Left lung (tissue), 10 donors: Measurements from ENCODE around the gene ZNHIT1. TPM values are rescaled to one million over a fixed set of nuclear protein-coding genes. Genes with fewer than 3 reads are reported as not detected.

Experiments
- ATAC-seq: fragments of 200-7000 bp; cut with Tn5 transposase; one replicate; pipeline ENCODE4 v1.9.1; 2020; ENCODE audit warnings: moderate library complexity
- DNase-seq, 4 donors: peaks; one replicate each; pipeline ENCODE4 v3.0.0-alpha.2; 2013 to 2020
- H3K27ac ChIP-seq, 2 donors: fragments of 200-600 bp; sonication (generic) in 1 of 2; one replicate each; pipeline versions ENCODE4 v1.5.0 to v1.8.0; 2020 to 2021
- H3K27me3 ChIP-seq, 2 donors: fragments of 200-600 bp; sonication (generic) in 1 of 2; one replicate each; pipeline versions ENCODE4 v1.5.0 to v1.8.0; 2020 to 2021
- H3K36me3 ChIP-seq, 2 donors: fragments of 200-600 bp; sonication (generic) in 1 of 2; one replicate each; pipeline versions ENCODE4 v1.5.0 to v1.8.0; 2020 to 2021
- H3K4me1 ChIP-seq, 2 donors: fragments of 200-600 bp; one replicate each; pipeline ENCODE4 v1.8.0; 2021
- H3K4me3 ChIP-seq, 2 donors: fragments of 200-600 bp; sonication (generic) in 1 of 2; one replicate each; pipeline versions ENCODE4 v1.5.0 to v1.8.0; 2020 to 2021; ENCODE audit warnings: mild to moderate bottlenecking in 1 of 2
- H3K9me3 ChIP-seq, 2 donors: fragments of 200-600 bp; sonication (generic) in 1 of 2; one replicate each; pipeline versions ENCODE4 v1.5.0 to v1.8.0; 2020 to 2021
- intact Hi-C, 2 donors: fragments of 100-400 bp; cut with DNase I; formaldehyde crosslinking; loops; one replicate each; pipeline versions ENCODE4 v1.11.2 to v1.14.2; 2022
- polyA plus RNA-seq, 6 donors: library from polyadenylated mRNA; unstranded; fragments of 120-200 nt; gene quantifications; one replicate each; pipeline ENCODE4 v1.2.1, GENCODE V29; 2013; ENCODE audit not compliant: insufficient read length in 6 of 6
- total RNA-seq, 2 donors: library from RNA; stranded (reverse); fragmentation: NEBNext Ultra II Directional; extraction: Animal tissue kit (Norgen Biotek cat#: 25700); gene quantifications; one replicate each; pipeline ENCODE4 v1.2.1, GENCODE V29; 2021
- TF ChIP-seq, protein P1 (sequence below), 2 donors: fragments of 200-600 bp; sonication (generic) in 1 of 2; IDR thresholded peaks; one replicate each; pipeline versions ENCODE4 v1.5.0 to v1.8.0; 2021; ENCODE audit warnings: antibody characterized with exemption in 2 of 2
- donor health status: DM: no; HTN: yes; CAD: no.
- donor health status: DM: no; HTN: no; CAD: no.

The ZNHIT1 gene
- total and polyA plus RNA-seq, 8 donors: 44.9 to 70.5 (median 56.3) TPM

GRCh38 chr7:101211501-101211900, 6.5 kb upstream of the ZNHIT1 start:
- Histone ChIP-seq H3K4me1 (peaks cover 7 to 19% of the 10 kb centered on the region in 2 donors), H3K27ac (no peak overlapping the region), H3K36me3 (peaks cover 0 to 96% of the 10 kb centered on the region in 2 donors), H3K27me3 (no peaks in the 10 kb centered on the region), H3K9me3 (no peaks in the 10 kb centered on the region), H3K4me3 (no peak overlapping the region)
- no peak for ATAC-seq
- intact Hi-C loops: no loop called here
- DNase-seq: no peak
- TF ChIP-seq, protein P1, sequence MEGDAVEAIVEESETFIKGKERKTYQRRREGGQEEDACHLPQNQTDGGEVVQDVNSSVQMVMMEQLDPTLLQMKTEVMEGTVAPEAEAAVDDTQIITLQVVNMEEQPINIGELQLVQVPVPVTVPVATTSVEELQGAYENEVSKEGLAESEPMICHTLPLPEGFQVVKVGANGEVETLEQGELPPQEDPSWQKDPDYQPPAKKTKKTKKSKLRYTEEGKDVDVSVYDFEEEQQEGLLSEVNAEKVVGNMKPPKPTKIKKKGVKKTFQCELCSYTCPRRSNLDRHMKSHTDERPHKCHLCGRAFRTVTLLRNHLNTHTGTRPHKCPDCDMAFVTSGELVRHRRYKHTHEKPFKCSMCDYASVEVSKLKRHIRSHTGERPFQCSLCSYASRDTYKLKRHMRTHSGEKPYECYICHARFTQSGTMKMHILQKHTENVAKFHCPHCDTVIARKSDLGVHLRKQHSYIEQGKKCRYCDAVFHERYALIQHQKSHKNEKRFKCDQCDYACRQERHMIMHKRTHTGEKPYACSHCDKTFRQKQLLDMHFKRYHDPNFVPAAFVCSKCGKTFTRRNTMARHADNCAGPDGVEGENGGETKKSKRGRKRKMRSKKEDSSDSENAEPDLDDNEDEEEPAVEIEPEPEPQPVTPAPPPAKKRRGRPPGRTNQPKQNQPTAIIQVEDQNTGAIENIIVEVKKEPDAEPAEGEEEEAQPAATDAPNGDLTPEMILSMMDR (IDR thresholded peaks at IDR 0.05): no peak

DNA sequence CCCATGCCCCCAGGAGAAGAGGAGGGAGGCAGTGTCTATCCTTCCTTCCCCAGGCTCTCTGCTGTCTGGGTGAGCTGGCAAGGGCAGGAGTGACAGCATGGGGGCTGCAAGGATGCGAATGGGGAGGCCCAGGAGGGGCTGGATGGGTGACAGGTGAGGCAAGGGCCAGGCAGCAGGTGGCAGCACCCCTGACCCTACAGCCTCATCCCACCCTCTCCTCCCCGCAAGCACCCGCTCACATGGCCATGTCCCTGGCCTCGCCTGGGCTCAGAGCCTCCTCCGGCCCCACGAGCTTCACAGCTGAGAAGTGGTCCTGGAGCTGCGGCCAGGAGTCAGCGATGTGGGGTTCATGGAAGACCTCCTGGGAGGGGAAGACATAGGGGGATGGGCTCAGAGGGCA, 6.0 kb upstream of the ZNHIT1 start:
- peaks cover 8 to 24% of the 10 kb centered on the region in 2 donors for H3K4me1 ChIP-seq
- DNase-seq (no peak), ATAC-seq (no peak)
- H3K4me3 ChIP-seq: no peak overlapping the region
- no peaks in the 10 kb centered on the region for H3K27me3 ChIP-seq
- TF ChIP-seq, protein P1 (IDR thresholded peaks at IDR 0.05): no peak
- no peaks in the 10 kb centered on the region for H3K9me3 ChIP-seq
- H3K27ac ChIP-seq: no peak overlapping the region
- H3K36me3 ChIP-seq: peaks cover 0 to 90% of the 10 kb centered on the region in 2 donors
- intact Hi-C loops: no loop called here

GRCh38 chr7:101216001-101216859, 1.7 kb upstream of the ZNHIT1 start:
- Histone ChIP-seq H3K27ac (peak overlapping the region; percentile 89 to 93), H3K4me3 (peak overlapping the region; percentile 64 to 94), H3K9me3 (no peaks in the 10 kb centered on the region), H3K4me1 (peaks cover 22 to 55% of the 10 kb centered on the region in 2 donors), H3K27me3 (no peaks in the 10 kb centered on the region), H3K36me3 (peaks cover 0 to 48% of the 10 kb centered on the region in 2 donors)
- peak; percentile 23 for ATAC-seq
- intact Hi-C loops: no loop called here
- TF ChIP-seq, protein P1 (IDR thresholded peaks at IDR 0.05): no peak
- DNase-seq: peak in 1 of 4 donors; percentile 60

GRCh38 chr7:101216860-101217387, 1.0 kb upstream of the ZNHIT1 start:
- ATAC-seq: peak; percentile 8
- H3K4me3 ChIP-seq: peak overlapping the region; percentile 64 to 94
- peak in 1 of 4 donors; percentile 41 for DNase-seq
- H3K27ac ChIP-seq: peak overlapping the region; percentile 89 to 93
- H3K4me1 ChIP-seq: peaks cover 22 to 55% of the 10 kb centered on the region in 2 donors
- no peaks in the 10 kb centered on the region for H3K27me3 ChIP-seq
- TF ChIP-seq, protein P1 (IDR thresholded peaks at IDR 0.05): no peak
- no peaks in the 10 kb centered on the region for H3K9me3 ChIP-seq
- intact Hi-C loops: no loop called here
- peaks cover 0 to 41% of the 10 kb centered on the region in 2 donors for H3K36me3 ChIP-seq
